ENCODE data around the gene ARHGEF4. TPM values are rescaled to one million over a fixed set of nuclear protein-coding genes. Genes with fewer than 3 reads are reported as not detected.

ARHGEF4 gene
- total RNA-seq, 6 experiments from 2014 or later, result 0.44 to 6.7 (median 0.67) TPM; not detected in 2

GRCh38 chr2:131030478-131030971 is 193.8 kb downstream of the ARHGEF4 start:
- DNase-seq, result no peak
- Histone ChIP-seq H3K4me1 (no peaks in the 10 kb centered on the region), H3K27me3 (peaks cover 0 to 2% of the 10 kb centered on the region in 2 donors), H3K27ac (no peak overlapping the region), H3K9me3 (no peaks in the 10 kb centered on the region), H3K4me3 (no peak overlapping the region), H3K36me3 (no peaks in the 10 kb centered on the region)
- ATAC-seq, result no peak
- TF ChIP-seq CTCF (IDR thresholded peaks at IDR 0.05), result no peak
- TF ChIP-seq POLR2A (IDR thresholded peaks at IDR 0.05), result no peak
- WGBS (ENCODE audit: insufficient coverage, low coverage, low lambda C conversion rate, missing lambda C conversion rate), result 39% methylated on average over 6 of the region's 13 CpGs
- intact Hi-C loops (cut with DNase I), result no loop called here

- intact Hi-C loops (cut with DNase I), result no loop called here
- H3K27ac ChIP-seq, result no peak overlapping the region
- DNase-seq (no peak), ATAC-seq (no peak)
- peaks cover 0 to 5% of the 10 kb centered on the region in 2 donors for H3K27me3 ChIP-seq
- H3K9me3 ChIP-seq, result no peaks in the 10 kb centered on the region
- no peak overlapping the region for H3K4me3 ChIP-seq
- TF ChIP-seq CTCF (IDR thresholded peaks at IDR 0.05) (no peak), POLR2A (IDR thresholded peaks at IDR 0.05) (no peak)
- WGBS (ENCODE audit: insufficient coverage, low coverage, low lambda C conversion rate, missing lambda C conversion rate), result no CpG with 5 or more reads among the region's 9 CpGs
- H3K4me1 ChIP-seq, result no peaks in the 10 kb centered on the region
- H3K36me3 ChIP-seq, result no peaks in the 10 kb centered on the region
Measured at GRCh38 chr2:131031431-131031841, 194.7 kb downstream of the ARHGEF4 start.

- DNase-seq (no peak), ATAC-seq (no peak)
- H3K27me3 ChIP-seq, result peaks cover 0 to 5% of the 10 kb centered on the region in 2 donors
- TF ChIP-seq POLR2A (IDR thresholded peaks at IDR 0.05) (no peak), CTCF (IDR thresholded peaks at IDR 0.05) (no peak)
- intact Hi-C loops (cut with DNase I), result no loop called here
- no peaks in the 10 kb centered on the region for H3K9me3 ChIP-seq
- H3K27ac ChIP-seq, result no peak overlapping the region
- no peaks in the 10 kb centered on the region for H3K36me3 ChIP-seq
- 51% methylated on average over 2 of the region's 9 CpGs for WGBS (ENCODE audit: insufficient coverage, low coverage, low lambda C conversion rate, missing lambda C conversion rate)
- no peak overlapping the region for H3K4me3 ChIP-seq
- no peaks in the 10 kb centered on the region for H3K4me1 ChIP-seq
Measured at GRCh38 chr2:131031875-131032274, 195.2 kb downstream of the ARHGEF4 start.

- Histone ChIP-seq H3K9me3 (no peaks in the 10 kb centered on the region), H3K27me3 (peaks cover 0 to 5% of the 10 kb centered on the region in 2 donors), H3K4me3 (no peak overlapping the region), H3K27ac (no peak overlapping the region), H3K4me1 (no peaks in the 10 kb centered on the region), H3K36me3 (no peaks in the 10 kb centered on the region)
- intact Hi-C loops (cut with DNase I), result no loop called here
- no peak for DNase-seq
- ATAC-seq, result no peak
- TF ChIP-seq POLR2A (IDR thresholded peaks at IDR 0.05) (no peak), CTCF (IDR thresholded peaks at IDR 0.05) (no peak)
- whole genome bisulfite sequencing (ENCODE audit: insufficient coverage, low coverage, low lambda C conversion rate, missing lambda C conversion rate), result 57% methylated on average over 2 of the region's 4 CpGs
Measured at GRCh38 chr2:131032393-131032836, 195.7 kb downstream of the ARHGEF4 start.

- TF ChIP-seq CTCF (IDR thresholded peaks at IDR 0.05), result no peak
- no peak for TF ChIP-seq POLR2A (IDR thresholded peaks at IDR 0.05)
- Histone ChIP-seq H3K4me1 (no peaks in the 10 kb centered on the region), H3K27me3 (peaks cover 0 to 5% of the 10 kb centered on the region in 2 donors), H3K27ac (no peak overlapping the region), H3K4me3 (no peak overlapping the region), H3K9me3 (no peaks in the 10 kb centered on the region), H3K36me3 (no peaks in the 10 kb centered on the region)
- DNase-seq, result no peak
- WGBS (ENCODE audit: insufficient coverage, low coverage, low lambda C conversion rate, missing lambda C conversion rate), result 20% methylated on average over 1 of the region's 1 CpG
- intact Hi-C loops (cut with DNase I), result no loop called here
- no peak for ATAC-seq
Measured at GRCh38 chr2:131033786-131034121, 197.0 kb downstream of the ARHGEF4 start.
